Sciatic nerve (tissue), 2 donors: ENCODE data around the gene TAS1R2. TPM values are rescaled to one million over a fixed set of nuclear protein-coding genes. Genes with fewer than 3 reads are reported as not detected.
"Not testable (repeated sequence)": the region's sequence is repeated elsewhere in the genome, so short reads cannot be mapped to it uniquely, and the experiment has no call there.

Experiments used
- ATAC-seq: fragments of 200-7000 bp; cut with Tn5 transposase; one replicate; pipeline ENCODE4 v1.9.1; 2020; ENCODE audit warnings: mild to moderate bottlenecking, moderate library complexity
- DNase-seq: peaks from one replicate; pipeline ENCODE4 v3.0.0-alpha.2; 2020; ENCODE audit warnings: low spot score
- intact Hi-C: fragments of 100-400 bp; cut with DNase I; formaldehyde crosslinking; loops from one replicate; pipeline ENCODE4 v1.14.2; 2022
- total RNA-seq: library from RNA; stranded (reverse); fragmentation: NEBNext Ultra II Directional; extraction: Animal tissue kit (Norgen Biotek cat#: 25700); gene quantifications from one replicate; pipeline ENCODE4 v1.2.1, GENCODE V29; 2021
- donor health status: DM: no; HTN: no; CAD: no.
- donor health status: DM: no; HTN: no; CAD: no.

TAS1R2 gene
- total RNA-seq, 1 donor from 2014 or later, result not detected

GRCh38 chr1:18872071-18872611 lies 12.7 kb upstream of the TAS1R2 start:
- no peak for DNase-seq
- no peak for ATAC-seq
- intact Hi-C loops, result no loop called here

- intact Hi-C loops, result no loop called here
- ATAC-seq (no peak), DNase-seq (no peak)
Measured at GRCh38 chr1:18871401-18872070, 12.1 kb upstream of the TAS1R2 start.

- DNase-seq (no peak), ATAC-seq (no peak)
- intact Hi-C loops, result no loop called here
Measured at GRCh38 chr1:18870957-18871356, 11.5 kb upstream of the TAS1R2 start.

DNA sequence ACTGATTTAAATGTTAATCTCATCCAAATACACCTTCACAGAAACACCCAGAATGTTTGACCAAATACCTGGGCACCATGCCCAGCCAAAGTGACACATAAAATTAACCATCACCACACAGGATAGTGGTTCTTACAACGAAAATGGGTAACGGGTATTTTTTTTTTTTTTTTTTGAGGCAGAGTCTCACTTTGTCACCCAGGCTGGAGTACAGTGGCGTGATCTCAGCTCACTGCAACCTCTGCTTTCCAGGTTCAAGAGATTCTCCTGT lies 11.1 kb upstream of the TAS1R2 start:
- intact Hi-C loops, DNase-seq, ATAC-seq: not testable (repeated sequence)

- intact Hi-C loops, result no loop called here
- ATAC-seq (no peak), DNase-seq (no peak)
Measured at GRCh38 chr1:18869847-18870594, 10.6 kb upstream of the TAS1R2 start.

GRCh38 chr1:18868801-18869424 lies 9.5 kb upstream of the TAS1R2 start:
- DNase-seq (no peak), ATAC-seq (no peak)
- intact Hi-C loops, result no loop called here

DNA sequence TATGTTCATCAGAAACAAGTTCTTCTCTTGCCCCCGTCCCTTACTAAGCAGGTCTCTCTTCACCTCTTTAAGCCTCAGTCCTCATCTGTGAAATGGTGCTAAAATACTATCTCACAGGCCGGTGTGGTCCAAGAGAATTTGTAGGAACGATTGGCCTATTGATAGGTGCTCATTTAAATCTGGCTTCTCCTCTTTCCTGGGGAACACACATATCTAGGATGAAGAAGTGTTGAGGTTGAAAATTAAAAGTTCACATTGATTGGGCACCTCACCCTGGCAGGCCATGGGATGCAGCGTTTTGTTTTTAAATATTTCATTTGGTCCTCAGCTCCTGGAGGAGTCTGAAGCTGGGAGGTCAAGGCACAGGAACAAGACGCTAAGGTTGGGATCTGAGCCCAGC lies 8.9 kb upstream of the TAS1R2 start:
- DNase-seq (no peak), ATAC-seq (no peak)
- intact Hi-C loops, result no loop called here

DNA sequence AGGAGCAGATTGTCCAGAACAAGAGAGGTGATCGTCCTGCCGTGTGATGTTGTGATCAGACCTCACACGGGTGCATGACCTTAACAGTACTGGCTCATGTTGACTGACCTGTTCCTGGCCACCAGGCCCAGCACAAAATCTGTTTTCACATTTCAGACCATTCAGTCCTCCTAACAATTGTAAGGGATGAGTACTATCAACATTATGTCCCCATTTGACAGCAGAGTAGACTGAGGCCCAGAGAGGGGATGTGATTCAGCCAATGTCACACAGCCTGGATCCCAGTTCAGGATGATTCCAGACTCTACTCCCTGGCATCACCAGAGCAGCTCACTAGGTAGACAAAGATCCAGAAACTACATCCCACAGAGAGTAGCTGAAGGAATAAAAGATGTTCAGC lies 7.4 kb upstream of the TAS1R2 start:
- intact Hi-C loops, result no loop called here
- no peak for DNase-seq
- ATAC-seq, result no peak

GRCh38 chr1:18866314-18866713 lies 6.9 kb upstream of the TAS1R2 start:
- ATAC-seq (no peak), DNase-seq (no peak)

DNA sequence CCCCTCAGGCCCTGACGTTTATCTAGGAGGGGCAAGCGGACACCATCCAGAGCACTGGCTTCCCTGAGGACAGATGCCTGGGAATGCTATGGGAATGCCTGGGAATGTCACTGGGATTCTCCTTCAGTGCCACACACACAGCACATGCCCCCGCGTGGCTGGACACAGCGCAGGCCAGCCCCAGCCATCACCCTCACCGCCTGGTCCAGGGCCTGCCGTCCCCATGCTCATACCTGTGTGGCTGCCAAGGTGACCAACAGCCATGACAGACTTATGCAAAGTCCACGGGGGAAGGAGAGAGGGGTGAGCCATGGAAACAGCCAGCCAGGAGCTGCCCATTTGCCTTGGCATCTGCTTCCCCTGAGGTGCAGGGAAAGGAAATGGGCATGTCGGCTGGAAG lies 5.7 kb upstream of the TAS1R2 start:
- intact Hi-C loops, result no loop called here
- ATAC-seq (no peak), DNase-seq (no peak)

More at GRCh38 chr1:18866314-18866713, 6.9 kb upstream of the TAS1R2 start:
- intact Hi-C loops, result no loop called here

GRCh38 chr1:18861590-18861989 lies 2.1 kb upstream of the TAS1R2 start:
- no peak for ATAC-seq
- no peak for DNase-seq
- intact Hi-C loops, result no loop called here

DNA sequence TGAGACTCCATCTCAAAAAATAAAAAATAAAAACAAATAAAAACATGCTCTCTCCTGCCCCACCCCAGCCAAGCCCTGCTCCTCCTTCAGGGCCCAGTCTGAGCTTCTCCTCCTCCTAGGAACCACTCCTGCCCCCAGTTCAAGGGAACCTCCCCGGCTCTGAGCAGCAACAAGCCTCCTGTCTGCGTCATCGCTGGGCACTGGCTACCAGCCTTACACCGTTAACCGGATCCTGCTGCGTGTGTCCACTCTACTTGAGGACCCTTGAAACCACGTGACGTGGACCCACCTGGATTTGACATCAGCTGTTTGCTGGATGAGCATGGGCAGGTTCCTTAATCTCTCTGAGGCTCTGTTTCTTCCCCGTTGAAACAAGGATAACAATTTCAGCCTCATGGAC lies 1.6 kb upstream of the TAS1R2 start:
- intact Hi-C loops, result no loop called here
- DNase-seq (no peak), ATAC-seq (no peak)

GRCh38 chr1:18858070-18858688 lies 1.3 kb downstream of the TAS1R2 start:
- DNase-seq, result no peak
- ATAC-seq, result no peak
- intact Hi-C loops, result no loop called here

DNA sequence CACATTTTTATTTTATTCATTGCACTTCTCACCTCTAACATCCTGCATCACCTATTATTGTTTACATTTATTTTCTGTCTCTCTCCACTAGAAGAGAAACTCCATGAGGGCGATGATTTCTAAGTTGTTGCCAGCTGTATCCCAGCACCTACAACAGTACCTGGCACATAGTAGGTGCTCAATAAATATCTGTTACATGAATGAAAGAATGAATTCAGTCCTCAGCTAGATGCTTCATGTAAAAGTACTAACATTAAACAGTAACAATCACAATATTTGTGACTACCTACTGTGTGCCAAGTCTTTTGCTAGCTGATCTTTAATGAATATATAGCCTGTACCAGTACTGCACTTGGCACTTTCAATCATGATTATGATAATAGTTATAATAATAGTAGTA lies 3.0 kb downstream of the TAS1R2 start:
- ATAC-seq, result no peak
- intact Hi-C loops, result no loop called here

DNA sequence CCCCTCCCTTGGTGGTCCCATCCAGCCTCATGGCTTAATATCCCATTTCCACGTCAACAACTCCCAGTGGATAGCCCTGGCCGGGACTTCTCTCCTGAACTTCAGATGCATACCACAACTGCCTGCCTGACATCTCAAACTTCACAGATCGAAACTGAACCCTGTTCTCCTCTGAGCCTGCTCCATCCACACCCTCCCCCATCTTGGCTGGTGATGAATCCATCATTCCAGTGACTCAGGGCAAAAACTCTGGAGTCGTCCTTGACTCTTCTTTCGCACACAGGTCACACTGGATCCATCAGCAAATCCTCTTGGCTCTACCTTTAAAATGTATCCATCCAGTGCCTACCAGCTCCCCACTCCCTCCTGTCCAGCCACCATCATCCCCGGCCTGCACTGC lies 3.9 kb downstream of the TAS1R2 start:
- DNase-seq (no peak), ATAC-seq (no peak)
- intact Hi-C loops, result no loop called here

More for the DNA sequence above, 3.0 kb downstream of the TAS1R2 start:
- DNase-seq, result no peak

- intact Hi-C loops, result no loop called here
- ATAC-seq (no peak), DNase-seq (no peak)
Measured at GRCh38 chr1:18854331-18855025, 5.0 kb downstream of the TAS1R2 start.

GRCh38 chr1:18852501-18852900 lies 7.0 kb downstream of the TAS1R2 start:
- DNase-seq (no peak), ATAC-seq (no peak)
- intact Hi-C loops, result no loop called here

DNA sequence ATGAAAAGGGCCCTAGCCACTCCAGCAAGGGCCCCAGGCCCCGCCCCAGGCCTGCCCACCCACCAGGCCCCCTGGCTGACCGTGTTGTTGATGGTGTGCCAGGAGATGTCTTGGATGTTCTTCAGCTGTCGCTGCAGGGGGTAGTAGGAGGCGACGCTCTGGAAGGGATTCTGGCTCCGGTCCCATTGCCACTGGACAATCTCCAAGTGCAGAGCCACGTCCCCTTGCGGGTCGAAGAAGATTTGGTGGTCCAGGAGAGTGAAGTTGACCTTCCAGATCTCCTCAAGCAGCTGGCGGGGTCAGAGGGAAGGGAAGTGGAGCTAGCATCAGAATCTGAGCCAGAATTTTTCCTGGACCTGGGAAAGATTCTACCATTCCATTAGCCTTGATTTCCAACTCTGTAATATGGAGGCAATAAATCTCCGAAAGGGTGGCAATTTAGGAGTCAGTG lies 10.2 kb downstream of the TAS1R2 start:
- ATAC-seq, result peak; percentile 24
- intact Hi-C loops, result no loop called here
- DNase-seq, result no peak

GRCh38 chr1:18847723-18848122 lies 11.7 kb downstream of the TAS1R2 start:
- ATAC-seq, intact Hi-C loops, DNase-seq: not testable (repeated sequence)
